Stromal cell of bone marrow (primary cell): ENCODE measurements around the gene NAGA.

Source experiments
- DNase-seq: peaks from one replicate; pipeline ENCODE4 v3.0.0-alpha.2; 2012; ENCODE audit warnings: low read depth

The NAGA gene

DNA sequence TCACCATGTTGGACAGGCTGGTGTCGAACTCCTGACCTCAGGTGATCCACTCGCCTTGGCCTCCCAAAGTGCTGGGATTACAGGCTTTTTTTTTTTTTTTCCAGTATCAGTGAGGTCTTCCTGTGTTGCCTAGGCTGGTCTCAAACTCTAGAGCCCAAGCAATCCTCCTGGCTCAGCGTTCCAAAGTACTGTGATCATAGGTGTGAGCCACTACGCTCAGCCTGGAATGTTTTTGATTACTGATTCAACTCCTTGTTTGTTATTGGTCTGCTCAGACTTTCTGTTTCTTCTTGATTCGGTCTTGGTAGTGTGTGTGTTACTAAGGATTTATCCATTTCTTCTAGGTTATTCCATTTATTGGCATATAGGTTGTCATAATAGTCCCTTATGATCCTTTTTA is 31.3 kb downstream of the NAGA start:
- DNase-seq: no peak

DNA sequence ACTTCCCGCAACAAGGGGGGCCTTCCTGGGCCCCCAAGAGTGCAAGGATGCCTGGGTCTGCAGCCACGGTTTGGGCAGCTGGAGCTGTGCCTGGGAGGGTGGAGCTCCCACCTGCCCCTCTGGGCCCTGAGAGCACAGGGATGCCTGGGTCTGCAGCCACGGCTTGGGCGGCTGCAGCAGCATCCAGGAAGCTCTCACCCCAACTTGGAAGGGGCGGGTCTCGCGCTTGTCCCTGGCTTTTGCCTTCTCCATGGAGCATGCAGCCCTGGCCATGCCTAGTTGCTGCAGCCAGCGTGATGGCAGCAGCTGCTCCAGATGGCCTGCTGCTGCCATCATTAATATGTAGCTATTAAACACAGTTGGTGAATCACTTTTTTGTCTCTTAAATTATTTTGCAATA is 35.4 kb downstream of the NAGA start:
- DNase-seq: no peak

DNA sequence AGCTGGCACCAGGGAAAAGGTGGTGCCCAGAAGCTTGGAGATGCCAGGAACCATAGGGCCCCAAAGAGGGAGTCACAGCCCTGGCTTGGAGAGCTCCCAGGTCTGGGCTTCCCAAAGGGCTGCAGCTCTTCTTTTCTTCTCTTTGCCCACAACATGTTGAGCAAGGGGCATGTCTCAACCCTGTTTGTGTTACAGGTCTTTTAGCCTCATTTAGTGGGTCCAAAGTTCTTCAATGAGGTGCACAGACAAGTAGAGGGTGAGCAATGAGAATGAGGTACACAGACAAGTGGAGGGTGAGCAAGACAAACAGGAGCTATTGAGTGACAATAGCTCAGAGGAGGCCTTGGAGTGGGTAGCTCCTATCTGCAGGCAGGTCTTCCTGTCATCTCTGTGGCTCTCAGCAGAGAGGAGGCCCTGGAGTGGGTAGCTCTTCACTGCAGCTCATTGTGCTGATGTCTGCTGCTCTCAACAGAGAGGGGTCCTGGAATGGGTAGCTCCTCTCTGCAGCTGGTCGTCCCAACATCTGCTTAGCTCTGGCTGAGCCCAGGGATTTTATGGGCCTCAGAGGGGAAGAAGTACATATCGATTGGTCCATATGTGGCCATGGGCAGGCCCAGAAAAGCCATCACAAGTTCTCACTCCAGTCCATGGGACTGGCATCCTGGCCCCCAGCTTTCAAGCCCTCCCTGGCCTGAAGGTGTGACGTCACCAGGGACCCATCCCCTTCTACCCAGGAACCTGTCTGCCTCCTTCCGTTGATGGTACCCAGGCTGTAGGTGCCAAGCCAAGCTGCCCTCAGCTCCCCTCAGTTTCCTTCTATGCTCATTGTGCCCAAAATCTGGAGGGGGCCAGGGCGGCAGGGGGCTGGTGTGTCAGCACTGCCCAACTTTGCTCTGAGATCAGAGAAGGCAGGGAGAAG is 37.1 kb downstream of the NAGA start:
- no peak for DNase-seq

DNA sequence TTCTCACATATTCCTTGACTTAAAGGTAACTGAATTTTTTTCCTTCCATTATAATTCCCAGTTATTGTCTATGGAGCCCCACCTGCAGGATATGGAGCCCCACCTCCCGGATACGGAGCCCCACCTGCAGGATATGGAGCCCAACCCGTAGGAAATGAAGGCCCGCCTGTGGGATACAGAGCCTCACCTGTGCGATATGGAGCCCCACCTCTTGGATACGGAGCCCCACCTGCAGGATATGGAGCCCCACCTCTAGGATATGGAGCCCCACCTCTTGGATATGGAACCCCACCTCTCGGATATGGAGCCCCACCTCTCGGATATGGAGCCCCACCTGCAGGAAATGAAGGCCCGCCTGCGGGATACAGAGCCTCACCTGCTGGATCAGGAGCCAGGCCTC is 43.9 kb downstream of the NAGA start:
- no peak for DNase-seq

DNA sequence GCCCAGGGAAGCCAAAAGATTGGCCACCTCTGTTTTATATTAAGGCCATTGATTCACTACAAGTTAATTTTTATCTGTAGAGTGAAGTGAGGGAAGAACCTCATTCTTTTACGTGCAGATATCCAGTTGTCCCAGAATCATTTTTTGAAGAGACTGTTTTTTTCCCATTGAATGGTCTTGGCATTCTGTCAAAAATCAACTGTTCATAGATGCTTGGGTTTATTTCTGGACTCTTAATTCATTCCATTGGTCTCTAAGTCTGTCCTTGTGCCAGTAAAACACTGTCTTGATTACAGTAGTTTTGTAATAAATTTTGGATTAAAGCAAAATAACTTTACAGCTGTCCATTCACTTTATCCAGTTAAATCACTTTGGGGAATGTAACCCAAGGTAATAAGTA is 45.2 kb downstream of the NAGA start:
- DNase-seq: no peak

DNA sequence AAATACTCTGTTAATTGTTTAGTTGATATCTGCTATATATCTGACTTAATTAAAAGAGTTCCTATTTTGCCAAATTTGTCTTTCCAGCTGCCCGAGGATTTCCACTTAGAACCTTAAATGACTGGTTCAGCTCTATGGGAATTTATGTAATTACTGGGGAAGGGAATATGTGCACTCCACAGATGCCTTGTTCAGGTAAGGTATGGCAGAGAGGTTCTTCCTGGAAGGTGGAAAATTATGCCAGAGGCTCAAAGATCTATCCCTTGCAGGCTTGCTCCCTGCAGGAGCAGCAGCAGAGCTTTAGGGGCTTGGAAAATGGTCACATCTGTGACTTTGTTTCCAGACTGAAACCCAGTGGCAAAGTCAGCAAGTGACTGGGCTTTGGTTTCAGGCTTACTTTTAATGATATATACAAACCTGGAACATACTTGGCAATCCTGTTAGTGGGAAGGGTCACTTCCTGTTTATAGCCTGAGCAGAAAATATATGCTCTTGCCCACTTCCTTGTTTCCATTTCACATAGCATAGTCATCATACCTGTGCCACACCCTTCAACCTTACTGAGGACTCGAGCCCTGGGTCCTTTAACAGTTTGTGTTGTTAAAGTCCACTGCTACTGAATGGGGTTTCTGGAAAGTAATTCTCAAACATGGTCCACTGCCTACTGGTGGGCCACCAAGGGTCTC is 48.3 kb downstream of the NAGA start:
- no peak for DNase-seq

DNA sequence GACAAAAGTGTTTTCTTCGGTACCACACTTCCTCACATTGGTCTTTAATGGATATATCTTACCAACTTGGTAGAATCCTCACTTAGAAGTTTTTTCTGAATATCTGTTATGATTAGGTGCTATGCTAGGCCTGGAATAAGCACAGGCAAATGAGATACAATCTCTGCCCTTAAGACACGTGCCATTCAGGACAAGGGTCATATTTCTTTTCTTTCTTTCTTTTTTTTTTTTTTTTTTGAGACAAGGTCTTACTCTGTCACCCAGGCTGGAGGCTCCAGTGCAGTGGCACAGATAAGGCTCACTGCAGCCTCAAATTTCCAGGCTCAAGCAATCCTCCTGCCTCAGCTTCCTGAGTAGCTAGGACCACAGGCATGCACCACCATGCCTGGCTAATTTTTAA is 49.0 kb downstream of the NAGA start:
- no peak for DNase-seq

DNA sequence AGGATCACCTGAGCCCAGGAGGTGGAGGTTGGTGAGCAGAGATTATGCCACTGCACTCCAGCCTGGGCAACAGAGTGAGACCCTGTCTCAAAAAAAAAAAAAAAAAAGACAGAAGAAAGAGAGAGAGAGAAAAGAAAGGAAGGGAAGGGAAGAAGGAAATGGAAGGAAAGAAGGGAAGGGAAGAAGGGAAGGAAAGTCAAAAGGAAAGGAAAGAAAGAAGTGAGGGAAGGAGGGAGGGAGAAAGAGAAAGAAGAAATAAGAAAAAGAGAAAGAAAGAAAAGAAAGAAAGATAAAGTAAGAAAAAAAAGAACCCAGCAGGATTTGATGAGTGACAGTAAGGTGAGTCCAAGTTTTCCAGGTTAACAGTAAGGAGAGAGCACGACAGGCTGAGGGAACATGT is 52.4 kb downstream of the NAGA start:
- DNase-seq: no peak

DNA sequence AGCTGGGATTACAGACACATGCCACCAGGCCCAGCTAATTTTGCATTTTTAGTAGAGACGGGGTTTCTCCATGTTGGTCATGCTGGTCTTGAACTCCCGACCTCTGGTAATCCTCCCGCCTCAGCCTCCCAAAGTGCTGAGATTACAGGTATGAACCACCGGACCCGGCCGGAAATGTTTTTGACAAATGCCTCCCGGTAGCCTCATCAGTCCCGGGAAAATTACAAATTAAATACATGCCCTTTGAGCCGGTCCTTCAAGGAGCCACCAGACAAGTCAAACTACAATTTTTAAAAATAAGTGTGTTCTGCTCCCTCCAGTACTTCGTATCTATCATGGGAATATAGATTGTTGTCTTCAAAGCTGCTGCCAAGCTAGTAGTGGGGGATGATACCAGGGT is 54.5 kb downstream of the NAGA start:
- no peak for DNase-seq

DNA sequence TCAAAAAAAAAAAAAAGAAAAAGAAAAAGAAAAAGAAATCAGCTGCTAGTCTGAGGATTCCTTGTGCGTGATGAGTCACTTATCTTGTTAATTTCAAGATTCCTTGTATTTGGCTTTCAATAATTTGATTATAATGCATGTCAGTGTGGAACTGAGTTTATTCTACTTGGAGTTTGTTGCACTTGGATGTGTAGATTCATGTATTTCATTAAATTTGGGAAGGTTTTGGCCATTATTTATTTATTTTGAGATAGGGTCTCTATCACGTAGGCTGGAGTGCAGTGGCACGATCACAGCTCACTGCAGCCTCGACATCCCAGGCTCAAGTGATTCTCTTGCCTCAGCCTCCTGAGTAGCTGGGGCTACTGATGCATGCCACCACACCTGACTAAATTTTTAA is 57.2 kb downstream of the NAGA start:
- no peak for DNase-seq

DNA sequence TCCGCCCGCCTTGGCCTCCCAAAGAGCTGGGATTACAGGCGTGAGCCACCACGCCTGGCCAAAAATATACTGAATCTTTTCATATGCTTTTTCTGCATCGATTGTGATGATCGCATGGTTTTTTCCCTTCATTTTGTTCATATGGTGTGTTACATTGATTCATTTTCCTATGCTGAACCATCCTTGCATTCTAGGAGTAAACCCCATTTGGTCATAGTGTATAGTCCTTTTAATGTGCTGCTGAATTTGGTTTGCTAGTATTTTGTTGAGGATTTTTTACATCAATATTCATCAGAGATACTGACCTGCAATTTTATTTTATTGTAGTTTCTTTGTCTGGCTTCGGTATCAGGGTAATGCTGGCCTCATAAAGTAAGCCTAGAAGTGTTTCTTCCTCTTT is 59.8 kb downstream of the NAGA start:
- DNase-seq: no peak
